H1 (cell line): ENCODE results near the gene UBASH3B. TPM values are rescaled to one million over a fixed set of nuclear protein-coding genes. Genes with fewer than 3 reads are reported as not detected.

Experiments
- KDM4A ChIP-seq: IDR thresholded peaks from one replicate; pipeline ENCODE4 v1.7.1; 2012; ENCODE audit warnings: low read depth, mild to moderate bottlenecking, moderate library complexity, low read length, inconsistent platforms; ENCODE audit not compliant: severe bottlenecking
- POLR2A ChIP-seq, 2 experiments: IDR thresholded peaks; 1 replicate in 1 of 2; 2 replicates in 1 of 2; pipeline ENCODE4 v1.6.1; 2011; ENCODE audit warnings: low read depth in 2 of 2, low read length in 2 of 2, mild to moderate bottlenecking in 2 of 2; ENCODE audit errors: control extremely low read depth in 1 of 2
- POU5F1 ChIP-seq: IDR thresholded peaks from 2 replicates; pipeline ENCODE4 v1.6.1; 2011; ENCODE audit warnings: low read depth, mild to moderate bottlenecking, low read length, moderate library complexity
- SIX5 ChIP-seq: IDR thresholded peaks from 2 replicates; pipeline ENCODE4 v1.6.1; 2011; ENCODE audit warnings: mild to moderate bottlenecking, low read depth, low read length
- TAF1 ChIP-seq: IDR thresholded peaks from 2 replicates; pipeline ENCODE4 v1.6.1; 2011; ENCODE audit warnings: mild to moderate bottlenecking, low read depth, low read length
- polyA plus RNA-seq, 7 experiments: library from polyadenylated mRNA; depleted of rRNA in 3 of 7; stranded (reverse) in 5 of 7; unstranded in 2 of 7; fragments of >200 nt in 5 of 7; fragments of 200-250 nt in 2 of 7; gene quantifications; 1 replicate in 5 of 7; 2 replicates in 1 of 7; 4 replicates in 1 of 7; pipeline versions ENCODE4 v1.2.1 to v1.2.3, GENCODE V29; 2011 to 2013; ENCODE audit warnings: missing spikeins in 2 of 7, mixed read lengths in 2 of 7
- total RNA-seq: library from RNA; stranded (reverse); fragmentation: NEBNext Ultra II Directional; extraction: Animal tissue kit (Norgen Biotek cat#: 25700); gene quantifications from 2 replicates; pipeline ENCODE4 v1.2.1, GENCODE V29; 2021

UBASH3B gene
- total and polyA plus RNA-seq, 2 of the 8 experiments (the other 6 are each of a cell fraction or from before 2014, with no cell fraction given), result 7.5 to 9.5 TPM

DNA sequence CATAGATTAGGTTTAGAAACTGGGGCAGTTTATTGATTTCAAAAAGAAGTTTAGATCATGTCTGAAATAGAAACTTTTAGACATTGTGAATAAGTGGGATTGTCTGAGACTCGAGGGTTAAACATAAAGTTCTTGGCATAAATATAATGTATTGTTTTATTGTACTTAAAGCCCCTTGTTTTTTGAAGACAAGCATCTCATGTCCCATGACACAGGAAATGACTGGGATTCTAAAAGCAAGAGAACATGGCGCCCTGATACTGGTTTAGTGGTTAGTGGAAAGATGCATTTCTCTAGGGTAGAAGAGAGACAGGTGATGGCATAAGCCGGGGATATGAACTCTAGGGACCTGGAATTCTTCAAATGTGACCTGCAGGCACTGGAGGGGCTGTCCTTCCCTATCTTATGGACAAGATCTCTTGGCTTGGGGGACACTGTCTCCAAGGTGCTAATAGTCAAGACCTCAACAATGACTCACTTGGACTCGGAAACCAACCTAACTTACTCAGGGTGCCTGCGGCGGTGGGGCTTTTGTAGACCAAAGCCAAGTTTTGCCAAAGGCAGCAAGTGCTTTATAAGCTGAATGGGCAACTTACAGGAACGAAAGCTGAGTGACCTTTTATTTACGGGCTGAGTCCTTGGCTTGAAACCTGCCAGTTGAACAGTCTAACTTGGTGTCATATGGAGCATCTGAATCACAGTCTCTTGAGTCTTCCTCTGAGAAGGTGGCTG, 48.2 kb downstream of the UBASH3B start (continued):
- no peak for TF ChIP-seq POLR2A (IDR thresholded peaks at IDR 0.05; ENCODE audit: control extremely low read depth in 1 of 2, low read depth in 2 of 2, low read length in 2 of 2)
- no peak for TF ChIP-seq TAF1
- no peak for TF ChIP-seq KDM4A
- no peak for TF ChIP-seq POU5F1
- TF ChIP-seq SIX5, result no peak
